ENCODE results near the gene CFAP70. TPM values are rescaled to one million over a fixed set of nuclear protein-coding genes. Genes with fewer than 3 reads are reported as not detected.

CFAP70 gene
- total RNA-seq, 1 experiment from 2014 or later = 1.5 TPM

GRCh38 chr10:73233883-73234282, 124.8 kb downstream of the CFAP70 start:
- peaks cover 45% of the 10 kb centered on the region for H3K36me3 Mint-ChIP-seq (ENCODE audit: insufficient read depth, unreplicated experiment)
- POLR2A ChIA-PET = interaction anchor here (0.7 to 2.9 kb wide), 5 partner anchors 10 to 128 kb away, joined by 3 to 14 read pairs (median 3); partner anchors contain the start of genes DNAJC9 and MRPS16
- TF ChIP-seq CTCF (IDR thresholded peaks at IDR 0.05; ENCODE audit: unreplicated experiment) = no peak
- BruUV-seq (replicated peaks) = no TSS peak
- H3K27me3 Mint-ChIP-seq (ENCODE audit: insufficient read depth, unreplicated experiment) = no peaks in the 10 kb centered on the region
- no peak overlapping the region for H3K27ac Mint-ChIP-seq (ENCODE audit: low read depth, unreplicated experiment)
- no peak for DNase-seq (ENCODE audit: unreplicated experiment)
- intact Hi-C loops (cut with micrococcal nuclease) = no loop called here
- no peak overlapping the region for H3K4me3 Mint-ChIP-seq (ENCODE audit: unreplicated experiment)
- no peaks in the 10 kb centered on the region for H3K4me1 Mint-ChIP-seq (ENCODE audit: insufficient read depth, unreplicated experiment)
- CTCF ChIA-PET = interaction anchor here (0.7 kb wide), 1 partner anchor 49 kb away, joined by 3 read pairs; no protein-coding TSS in a partner anchor
- H3K9me3 Mint-ChIP-seq (ENCODE audit: unreplicated experiment) = no peaks in the 10 kb centered on the region

- Mint-ChIP-seq H3K4me1 (ENCODE audit: insufficient read depth, unreplicated experiment) (no peaks in the 10 kb centered on the region), H3K36me3 (ENCODE audit: insufficient read depth, unreplicated experiment) (peaks cover 51% of the 10 kb centered on the region), H3K27ac (ENCODE audit: low read depth, unreplicated experiment) (no peak overlapping the region), H3K4me3 (ENCODE audit: unreplicated experiment) (no peak overlapping the region), H3K9me3 (ENCODE audit: unreplicated experiment) (no peaks in the 10 kb centered on the region), H3K27me3 (ENCODE audit: insufficient read depth, unreplicated experiment) (no peaks in the 10 kb centered on the region)
- CTCF ChIA-PET = interaction anchor here (0.7 kb wide), 1 partner anchor 1720 kb away, joined by 5 read pairs; no protein-coding TSS in a partner anchor
- no peak for TF ChIP-seq CTCF (IDR thresholded peaks at IDR 0.05; ENCODE audit: unreplicated experiment)
- POLR2A ChIA-PET = interaction anchor here (0.6 to 2.9 kb wide), 5 partner anchors 8 to 63 kb away, joined by 3 to 14 read pairs (median 7); partner anchors contain the start of genes DNAJC9 and MRPS16
- BruUV-seq (replicated peaks) = no TSS peak
- peak; percentile 6 for DNase-seq (ENCODE audit: unreplicated experiment)
- intact Hi-C loops (cut with micrococcal nuclease) = no loop called here
Measured at GRCh38 chr10:73232887-73233286, 125.8 kb downstream of the CFAP70 start.

- no peak for DNase-seq (ENCODE audit: unreplicated experiment)
- ChIA-PET CTCF (interaction anchor here (1.3 kb wide), 1 partner anchor 10 kb away, joined by 4 read pairs; no protein-coding TSS in a partner anchor), POLR2A (interaction anchor here (0.8 to 1.6 kb wide), 2 partner anchors 8 to 18 kb away, joined by 4 to 5 read pairs; partner anchors contain the start of gene DNAJC9)
- Mint-ChIP-seq H3K36me3 (ENCODE audit: insufficient read depth, unreplicated experiment) (peaks cover 41% of the 10 kb centered on the region), H3K27ac (ENCODE audit: low read depth, unreplicated experiment) (no peak overlapping the region), H3K9me3 (ENCODE audit: unreplicated experiment) (no peaks in the 10 kb centered on the region), H3K4me1 (ENCODE audit: insufficient read depth, unreplicated experiment) (no peaks in the 10 kb centered on the region), H3K4me3 (ENCODE audit: unreplicated experiment) (no peak overlapping the region), H3K27me3 (ENCODE audit: insufficient read depth, unreplicated experiment) (no peaks in the 10 kb centered on the region)
- no peak for TF ChIP-seq CTCF (IDR thresholded peaks at IDR 0.05; ENCODE audit: unreplicated experiment)
- no TSS peak for BruUV-seq (replicated peaks)
- intact Hi-C loops (cut with micrococcal nuclease) = no loop called here
Measured at GRCh38 chr10:73229567-73229966, 129.1 kb downstream of the CFAP70 start.

GRCh38 chr10:73228247-73228646, 130.4 kb downstream of the CFAP70 start:
- DNase-seq (ENCODE audit: unreplicated experiment) = peak; percentile 10
- Mint-ChIP-seq H3K4me3 (ENCODE audit: unreplicated experiment) (no peak overlapping the region), H3K36me3 (ENCODE audit: insufficient read depth, unreplicated experiment) (peaks cover 31% of the 10 kb centered on the region), H3K9me3 (ENCODE audit: unreplicated experiment) (no peaks in the 10 kb centered on the region), H3K27me3 (ENCODE audit: insufficient read depth, unreplicated experiment) (no peaks in the 10 kb centered on the region), H3K27ac (ENCODE audit: low read depth, unreplicated experiment) (no peak overlapping the region), H3K4me1 (ENCODE audit: insufficient read depth, unreplicated experiment) (no peaks in the 10 kb centered on the region)
- CTCF ChIA-PET = no interaction called here
- POLR2A ChIA-PET = interaction anchor here (1.6 kb wide), 1 partner anchor 10 kb away, joined by 5 read pairs; no protein-coding TSS in a partner anchor
- no peak for TF ChIP-seq CTCF (IDR thresholded peaks at IDR 0.05; ENCODE audit: unreplicated experiment)
- BruUV-seq (replicated peaks) = no TSS peak
- intact Hi-C loops (cut with micrococcal nuclease) = no loop called here

Data from MCF 10A (cell line).